HepG2 (cell line): ENCODE data around the gene MYO5A.

Experiments used
- ETV5 ChIP-seq: IDR thresholded peaks from 2 replicates; pipeline ENCODE4 v1.6.1; 2018; ENCODE audit warnings: missing biosample characterization, missing genetic modification reagents, inconsistent platforms, borderline replicate concordance
- FOXA1 ChIP-seq, 2 experiments: fragments of 450-650 bp in 1 of 2; sonication (generic) in 1 of 2; formaldehyde crosslinking in 1 of 2; IDR thresholded peaks; 2 replicates each; pipeline versions ENCODE4 v1.4.0 to v1.6.1; 2016 to 2020; ENCODE audit warnings: missing genetic modification reagents in 1 of 2
- MEIS1 ChIP-seq: sonication (generic); formaldehyde crosslinking; IDR thresholded peaks from 2 replicates; pipeline ENCODE4 v1.9.0; 2021; ENCODE audit warnings: mild to moderate bottlenecking, missing genetic modification reagents, moderate library complexity, borderline replicate concordance
- RAD21 ChIP-seq: fragments of 450-650 bp; formaldehyde crosslinking; IDR thresholded peaks from 2 replicates; pipeline ENCODE4 v1.5.0; 2020; ENCODE audit warnings: mild to moderate bottlenecking
- THAP11 ChIP-seq: IDR thresholded peaks from 2 replicates; pipeline ENCODE4 v1.6.1; 2016; ENCODE audit warnings: missing biosample characterization, missing genetic modification reagents
- TRIM24 ChIP-seq: sonication (generic); formaldehyde crosslinking; IDR thresholded peaks from 2 replicates; pipeline ENCODE4 v1.8.0; 2022; ENCODE audit warnings: mild to moderate bottlenecking, missing genetic modification reagents
- ZFP41 ChIP-seq: sonication (generic); formaldehyde crosslinking; IDR thresholded peaks from 2 replicates; pipeline ENCODE4 v1.4.0; 2020; ENCODE audit warnings: mild to moderate bottlenecking, missing genetic modification reagents, borderline replicate concordance
- ZNF282 ChIP-seq: fragments of 450-650 bp; IDR thresholded peaks from 2 replicates; pipeline ENCODE4 v1.6.1; 2018; ENCODE audit not compliant: partially characterized antibody

DNA sequence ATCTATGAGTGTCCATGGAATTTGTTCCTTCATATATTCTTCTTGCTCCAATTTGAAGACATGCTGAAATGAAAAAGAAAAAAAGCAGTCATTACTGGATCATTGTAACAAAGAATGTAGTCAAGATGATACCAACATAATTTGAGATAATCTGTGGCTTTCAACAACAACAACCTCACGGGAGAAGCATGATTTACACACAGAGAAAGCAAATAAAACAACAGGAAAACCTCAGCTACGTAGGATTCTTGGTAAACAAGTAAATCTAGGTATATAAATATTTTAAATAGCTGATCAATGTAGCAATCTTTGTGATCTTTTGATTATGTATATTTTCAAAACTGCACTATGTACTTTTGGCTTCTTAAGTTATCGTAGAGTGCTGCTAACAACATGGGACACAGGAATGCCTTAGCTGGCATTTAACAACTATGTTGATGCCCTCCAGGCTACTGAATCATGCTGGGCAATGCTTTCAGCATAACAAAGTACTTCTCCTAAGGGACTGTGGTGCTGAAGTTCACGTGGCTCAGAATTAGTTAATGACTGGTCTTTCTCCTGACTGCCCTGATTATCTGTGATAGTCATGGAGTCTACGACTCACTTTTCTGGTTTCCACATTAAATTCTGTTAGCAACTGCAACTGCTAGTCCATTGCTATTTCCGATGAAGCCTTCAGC is 136.5 kb downstream of the MYO5A start:
- TF ChIP-seq ZFP41 (CRISPR knock-in tag) = no peak
- TF ChIP-seq FOXA1 (IDR thresholded peaks at IDR 0.05) = no peak
- TF ChIP-seq FOXA1 (CRISPR knock-in tag; IDR thresholded peaks at IDR 0.05) = no peak
- no peak for TF ChIP-seq RAD21
- no peak for TF ChIP-seq ZNF282
- TF ChIP-seq TRIM24 (CRISPR knock-in tag) = no peak
- no peak for TF ChIP-seq THAP11 (CRISPR knock-in tag)
- no peak for TF ChIP-seq ETV5
- no peak for TF ChIP-seq MEIS1 (CRISPR knock-in tag)
